Fibroblast of the aortic adventitia (primary cell): ENCODE data around the gene ITGA11. TPM values are rescaled to one million over a fixed set of nuclear protein-coding genes. Genes with fewer than 3 reads are reported as not detected.
A peak's percentile ranks its signal among the peaks of the same experiment; 100 is the strongest.

Experiments
- DNase-seq: peaks from one replicate; pipeline ENCODE4 v3.0.0-alpha.2; 2010; ENCODE audit warnings: low read depth
- H3K4me3 ChIP-seq: 2 replicates; pipeline ENCODE4 v1.5.1; 2011; ENCODE audit warnings: low read depth, mild to moderate bottlenecking, control low read depth, low read length, moderate library complexity
- total RNA-seq: library from RNA; depleted of rRNA; stranded (reverse); fragments of >200 nt; gene quantifications from 2 replicates; pipeline ENCODE4 v1.2.3, GENCODE V29; 2012; ENCODE audit warnings: low replicate concordance
- TF ChIP-seq, protein P1 (sequence below): IDR thresholded peaks from 2 replicates; pipeline ENCODE4 v1.5.1; 2011; ENCODE audit warnings: mild to moderate bottlenecking, low read length, control low read depth, inconsistent platforms; ENCODE audit not compliant: insufficient read depth

ITGA11 gene
- total RNA-seq, 1 donor, result 81.1 TPM

DNA sequence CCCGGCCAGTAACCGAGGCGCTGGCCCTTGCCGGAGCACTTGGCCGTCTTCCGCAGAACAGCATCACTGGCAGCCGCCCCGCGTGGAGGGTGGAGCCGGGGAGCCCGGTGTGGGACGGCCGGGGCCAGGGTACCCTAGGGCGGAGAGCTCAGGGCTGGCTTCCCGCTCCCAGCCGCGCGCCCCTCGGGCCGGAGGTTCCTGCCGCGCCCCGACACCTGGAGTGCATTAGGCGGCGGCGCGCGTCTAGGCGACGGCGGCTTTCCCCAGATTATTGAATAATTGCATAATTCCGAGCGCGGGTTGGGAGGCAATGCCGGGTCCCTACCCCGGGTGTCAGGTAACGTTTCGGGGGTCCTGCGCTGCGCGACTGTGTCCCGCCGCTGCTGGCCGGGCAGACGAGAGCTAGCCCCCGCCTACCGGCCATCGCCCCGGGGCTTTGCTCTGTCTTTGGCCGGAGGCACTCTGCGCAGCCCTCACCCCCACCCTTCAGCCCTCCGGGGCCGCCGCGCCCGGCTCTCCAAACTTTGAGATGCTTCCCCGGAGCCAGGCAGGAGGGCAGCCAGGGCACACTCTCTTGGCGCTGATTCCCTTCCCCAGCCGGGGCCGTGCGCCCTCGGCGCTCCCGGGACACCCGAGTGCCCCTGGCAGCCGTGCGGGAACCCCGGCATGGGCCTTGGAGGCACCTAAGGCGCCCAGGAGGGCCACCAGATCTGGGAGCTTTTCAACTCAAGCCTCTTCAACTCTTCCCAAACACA lies 749 bp downstream of the ITGA11 start:
- peak overlapping the region; percentile 84 for H3K4me3 ChIP-seq
- peak; percentile 45 for DNase-seq
- TF ChIP-seq, protein P1, sequence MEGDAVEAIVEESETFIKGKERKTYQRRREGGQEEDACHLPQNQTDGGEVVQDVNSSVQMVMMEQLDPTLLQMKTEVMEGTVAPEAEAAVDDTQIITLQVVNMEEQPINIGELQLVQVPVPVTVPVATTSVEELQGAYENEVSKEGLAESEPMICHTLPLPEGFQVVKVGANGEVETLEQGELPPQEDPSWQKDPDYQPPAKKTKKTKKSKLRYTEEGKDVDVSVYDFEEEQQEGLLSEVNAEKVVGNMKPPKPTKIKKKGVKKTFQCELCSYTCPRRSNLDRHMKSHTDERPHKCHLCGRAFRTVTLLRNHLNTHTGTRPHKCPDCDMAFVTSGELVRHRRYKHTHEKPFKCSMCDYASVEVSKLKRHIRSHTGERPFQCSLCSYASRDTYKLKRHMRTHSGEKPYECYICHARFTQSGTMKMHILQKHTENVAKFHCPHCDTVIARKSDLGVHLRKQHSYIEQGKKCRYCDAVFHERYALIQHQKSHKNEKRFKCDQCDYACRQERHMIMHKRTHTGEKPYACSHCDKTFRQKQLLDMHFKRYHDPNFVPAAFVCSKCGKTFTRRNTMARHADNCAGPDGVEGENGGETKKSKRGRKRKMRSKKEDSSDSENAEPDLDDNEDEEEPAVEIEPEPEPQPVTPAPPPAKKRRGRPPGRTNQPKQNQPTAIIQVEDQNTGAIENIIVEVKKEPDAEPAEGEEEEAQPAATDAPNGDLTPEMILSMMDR, result peak; percentile 29

DNA sequence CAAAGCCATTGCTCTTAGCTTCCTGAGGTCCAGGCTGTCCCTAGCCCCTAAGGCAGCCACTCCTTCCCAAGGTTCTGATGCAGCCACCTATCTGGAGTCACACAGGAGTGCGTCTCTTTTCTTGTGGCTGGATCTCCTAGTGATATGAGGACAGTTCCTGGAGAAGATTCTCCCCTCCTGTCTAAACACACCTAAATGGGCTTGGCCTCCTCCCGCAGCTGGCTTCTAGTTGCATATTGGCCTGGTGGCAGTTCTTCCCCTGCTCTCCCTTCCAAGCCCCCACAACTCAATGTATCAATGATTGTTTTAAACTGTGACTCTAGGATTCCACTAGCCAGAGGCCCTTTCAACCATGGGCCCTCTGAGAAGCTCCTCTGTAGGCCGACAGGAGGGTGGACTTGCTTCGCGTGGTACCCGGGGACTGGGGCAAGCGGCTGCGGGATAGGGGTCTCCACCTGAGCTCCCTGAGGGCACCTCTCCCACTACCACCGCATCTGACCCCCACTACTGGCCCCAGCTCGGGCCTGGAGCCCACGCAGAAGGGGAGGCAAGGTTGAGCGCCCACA lies 1.4 kb downstream of the ITGA11 start:
- TF ChIP-seq, protein P1, result no peak
- peak overlapping the region; percentile 84 for H3K4me3 ChIP-seq

DNA sequence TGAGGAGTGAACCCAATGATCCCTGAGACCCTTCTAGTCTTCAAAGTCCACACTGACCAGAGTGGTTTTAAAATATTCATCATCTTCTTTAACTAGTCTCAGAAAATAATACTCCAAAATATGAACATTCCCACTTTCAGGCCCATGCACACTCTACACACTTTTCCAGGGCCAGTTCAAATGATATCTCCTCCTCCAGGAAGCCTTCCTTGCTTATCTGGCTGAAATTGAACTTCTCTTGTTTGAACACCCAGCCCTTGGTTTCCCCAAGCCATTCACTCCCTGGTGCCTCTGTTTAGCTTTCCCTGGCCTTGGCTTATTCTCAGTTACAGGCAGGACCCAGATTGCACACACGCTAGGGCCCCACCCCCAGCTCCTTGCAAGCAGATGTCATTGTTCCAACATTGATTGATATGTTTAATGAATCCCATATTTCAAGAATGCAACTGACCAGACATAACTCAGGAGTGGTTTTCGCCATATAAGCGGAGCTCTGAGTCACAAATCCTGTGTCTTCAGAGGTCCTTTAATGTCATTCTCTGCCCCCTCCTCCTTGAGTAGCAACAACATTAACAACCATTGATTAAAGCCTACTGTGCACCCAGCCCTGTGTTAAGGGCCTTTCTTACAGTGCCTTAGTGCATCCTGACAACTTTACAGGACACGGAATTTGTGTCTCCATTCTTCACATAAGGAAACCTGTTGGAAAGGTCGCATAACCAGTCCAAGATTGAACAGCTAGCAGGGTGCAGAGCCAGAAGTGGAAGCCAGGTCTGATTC lies 2.1 kb downstream of the ITGA11 start:
- peak; percentile 35 for DNase-seq
- TF ChIP-seq, protein P1, result no peak
- peak overlapping the region; percentile 84 for H3K4me3 ChIP-seq

More for the DNA sequence above, 1.4 kb downstream of the ITGA11 start:
- no peak for DNase-seq

DNA sequence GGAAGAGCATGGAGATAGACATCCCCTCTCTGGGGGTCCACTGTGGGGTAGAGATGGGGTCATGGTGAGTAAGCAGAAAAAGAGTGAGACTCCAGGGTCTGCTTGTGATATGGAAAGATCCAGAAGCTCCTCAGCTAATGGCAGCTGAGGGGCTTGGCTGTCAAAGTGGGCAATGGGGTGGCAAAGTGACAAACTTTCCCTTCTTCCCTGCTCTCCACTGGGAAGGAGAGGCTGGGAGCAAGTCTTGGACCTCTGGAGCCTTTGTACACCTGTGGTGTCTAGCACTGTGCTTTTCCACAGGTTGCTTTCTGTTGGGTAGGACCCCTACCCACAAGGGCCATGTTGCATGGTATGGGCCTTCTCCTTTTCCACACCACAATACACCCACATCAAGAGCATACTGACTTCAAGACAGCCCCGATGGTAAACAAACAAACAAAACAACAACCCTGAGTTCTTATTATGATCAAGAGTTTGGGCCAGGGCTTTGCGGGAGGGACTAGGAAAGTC lies 3.5 kb downstream of the ITGA11 start:
- TF ChIP-seq, protein P1, result no peak
- H3K4me3 ChIP-seq, result no peak overlapping the region

DNA sequence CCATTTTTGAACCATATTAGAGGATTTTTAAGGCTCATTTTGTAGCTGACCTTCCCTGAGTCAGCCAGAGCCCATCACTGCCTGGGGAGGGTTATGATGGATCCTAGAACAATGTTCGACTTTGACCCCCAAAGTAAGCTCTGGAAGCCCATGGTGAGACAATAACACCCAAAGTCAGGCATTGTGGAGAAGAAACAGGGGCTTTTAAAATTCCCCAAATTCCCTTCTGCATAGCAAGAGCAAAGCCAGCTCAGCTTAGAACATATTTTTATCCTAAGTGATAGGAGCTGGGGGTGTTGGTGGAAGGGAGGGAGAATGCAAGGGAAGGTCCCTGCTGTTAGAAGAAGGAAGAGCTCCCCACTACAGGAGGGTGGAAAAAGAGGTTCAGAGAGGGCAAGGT lies 4.0 kb downstream of the ITGA11 start:
- TF ChIP-seq, protein P1, result no peak
- no peak overlapping the region for H3K4me3 ChIP-seq
- DNase-seq, result no peak

More for the DNA sequence above, 3.5 kb downstream of the ITGA11 start:
- DNase-seq, result no peak

DNA sequence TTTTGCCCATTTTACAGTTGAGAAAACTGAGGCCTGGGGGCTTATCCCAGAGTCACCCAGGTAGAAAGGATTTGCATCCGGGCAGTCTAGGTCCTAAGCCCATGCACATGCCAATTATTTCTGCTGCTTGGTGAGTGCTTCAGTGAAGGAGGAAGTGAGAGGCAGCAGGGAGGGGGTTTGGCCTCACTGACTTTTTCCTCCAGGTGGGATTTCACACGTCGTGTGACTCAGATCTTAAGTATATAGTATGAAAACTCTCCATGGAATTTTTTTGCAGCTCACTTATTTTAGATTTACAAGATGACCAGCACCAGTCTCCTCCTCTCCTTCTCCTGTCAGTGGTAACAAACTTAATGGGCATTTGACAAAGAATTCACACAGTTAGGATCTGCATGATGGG lies 4.6 kb downstream of the ITGA11 start:
- no peak overlapping the region for H3K4me3 ChIP-seq
- TF ChIP-seq, protein P1, result no peak
- DNase-seq, result peak; percentile 20
